Ecto neural progenitor cell (in vitro differentiated cells): ENCODE results near the gene UST.
"Not testable (repeated sequence)": the region's sequence is repeated elsewhere in the genome, so short reads cannot be mapped to it uniquely, and the experiment has no call there.

ENCODE experiments used
- DNase-seq: peaks from one replicate; pipeline ENCODE4 v3.0.0-alpha.2; 2018; ENCODE audit warnings: low spot score

The UST gene

DNA sequence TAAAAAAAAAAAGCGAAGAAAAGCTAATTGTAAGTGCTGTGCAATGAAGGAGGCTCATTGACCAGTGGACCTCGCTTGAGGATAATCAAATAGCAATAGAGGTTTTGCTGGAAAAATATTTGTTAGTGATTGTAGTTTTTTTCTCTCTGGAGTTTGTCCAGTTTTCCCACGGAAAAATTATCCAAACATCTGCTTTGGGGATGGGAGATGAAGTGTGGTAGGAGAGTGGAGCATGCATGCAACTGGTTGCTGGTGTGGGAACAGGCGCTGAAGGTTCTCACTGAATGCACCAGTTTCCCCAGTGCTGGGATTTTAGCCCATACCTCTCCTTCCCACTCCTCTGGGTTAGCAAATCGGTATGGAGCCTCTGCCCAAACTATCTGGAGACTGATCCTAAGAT is 288.9 kb downstream of the UST start:
- DNase-seq: no peak

DNA sequence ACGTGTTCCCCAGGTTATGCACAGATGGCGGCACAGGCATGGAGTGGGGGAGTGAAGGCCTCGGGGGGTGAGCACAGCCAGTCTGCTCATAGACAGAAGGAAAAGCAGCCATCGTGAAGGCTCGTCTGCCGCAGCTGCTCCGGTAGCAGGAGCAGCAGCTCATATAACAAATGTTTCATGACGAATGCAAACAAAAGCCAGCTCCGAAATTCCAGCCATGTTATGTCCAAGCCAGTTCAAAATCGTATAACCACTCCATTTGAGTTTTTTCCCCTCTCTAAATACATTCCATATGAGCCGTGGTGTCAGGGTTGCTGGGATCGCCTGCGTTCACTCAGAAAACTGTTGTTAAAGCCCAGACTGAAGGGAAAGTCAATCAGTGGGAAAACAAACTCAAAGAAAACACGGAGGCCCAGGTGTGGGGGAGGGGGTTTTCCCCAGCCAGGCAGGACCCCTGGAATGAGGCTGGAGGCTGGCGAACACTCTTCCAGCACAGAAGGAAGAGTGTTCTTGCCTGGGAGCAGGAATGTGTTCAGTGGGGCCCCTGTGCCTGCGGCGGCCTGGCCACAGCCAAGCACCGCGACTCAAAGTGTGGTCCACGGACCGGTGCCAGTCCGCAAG is 290.3 kb downstream of the UST start:
- peak; percentile 53 for DNase-seq

DNA sequence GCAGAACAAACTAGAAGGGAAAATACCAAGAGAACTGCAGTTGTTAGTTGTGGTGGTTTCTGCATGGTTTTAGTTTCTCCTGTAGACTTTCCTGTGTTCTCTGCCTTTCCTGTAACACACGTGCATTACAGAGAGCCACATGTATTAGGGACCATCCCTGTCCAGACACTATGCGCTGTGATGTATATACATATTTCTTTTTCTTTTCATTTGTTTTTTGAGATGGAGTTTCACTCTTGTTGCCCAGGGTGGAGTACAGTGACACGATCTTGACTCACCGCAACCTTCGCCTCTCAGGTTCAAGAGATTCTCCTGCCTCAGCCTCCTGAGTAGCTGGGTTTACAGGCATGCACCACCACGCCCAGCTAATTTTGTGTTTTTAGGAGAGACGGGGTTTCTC is 292.2 kb downstream of the UST start:
- DNase-seq: not testable (repeated sequence)

DNA sequence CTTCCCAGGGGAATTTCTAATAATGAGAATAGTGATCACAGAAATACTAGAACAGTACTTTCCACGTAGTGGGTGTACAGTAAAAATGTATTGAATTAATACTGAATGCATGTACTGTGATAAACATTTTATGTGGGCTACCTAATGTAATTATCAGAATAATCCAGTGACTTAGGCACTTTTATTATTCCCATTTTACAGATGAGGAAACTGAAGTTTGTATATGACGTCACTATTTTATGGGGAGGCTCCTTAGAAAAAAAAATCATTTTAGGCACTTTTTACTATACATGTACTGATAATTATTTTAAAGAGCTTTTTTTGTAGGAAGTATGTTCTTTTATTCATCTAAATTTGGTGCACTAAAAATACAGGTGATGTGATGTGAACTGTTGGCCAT is 295.1 kb downstream of the UST start:
- DNase-seq: no peak

DNA sequence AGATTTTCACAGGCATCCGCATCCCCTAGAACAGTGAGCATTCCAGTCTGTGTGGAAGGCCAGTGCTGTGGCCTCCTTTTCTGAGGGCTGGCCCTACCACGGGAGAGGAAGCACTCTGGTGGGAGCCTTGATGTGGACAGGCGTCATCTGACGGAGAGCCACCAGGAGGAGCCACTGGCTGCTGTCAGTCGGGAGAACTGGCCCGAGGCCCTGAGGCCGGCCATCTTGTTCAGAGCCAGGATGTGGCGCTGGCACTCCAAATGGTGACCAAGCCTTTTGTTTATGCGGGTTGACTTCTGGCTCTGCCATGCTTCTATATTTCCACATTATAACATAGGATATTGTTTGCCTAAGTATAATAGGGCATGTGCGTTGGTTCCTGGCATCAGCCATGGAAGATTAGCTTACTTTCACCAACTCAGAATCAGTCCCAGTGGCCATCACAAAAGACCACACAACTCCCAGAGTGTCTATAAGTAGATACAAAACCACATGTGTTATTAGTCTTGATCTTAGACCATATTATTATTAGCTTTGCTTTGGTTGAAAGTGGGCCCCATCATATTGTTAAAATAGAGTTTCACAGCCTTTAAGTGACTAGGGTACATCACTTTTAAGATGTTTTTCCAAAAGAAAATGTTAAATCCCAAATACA is 296.8 kb downstream of the UST start:
- peak; percentile 54 for DNase-seq

DNA sequence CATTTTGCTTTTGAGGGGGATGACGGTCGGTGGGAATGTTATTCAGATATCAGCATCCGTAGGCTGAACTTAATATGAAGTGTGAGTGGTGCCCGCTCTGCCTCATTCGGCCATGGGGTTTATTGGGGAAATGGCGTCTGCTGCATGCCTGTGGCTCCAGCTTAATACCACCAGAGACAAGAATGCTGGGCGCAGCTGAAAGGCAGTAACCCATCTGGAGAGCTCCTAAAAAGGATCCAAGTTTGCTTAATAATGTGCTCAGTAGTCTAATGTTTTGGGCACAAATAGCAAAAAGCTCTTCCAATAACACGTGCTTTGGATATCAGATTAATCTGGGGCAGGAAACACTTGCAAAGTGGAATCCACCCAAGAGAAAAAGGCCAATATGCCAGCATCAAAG is 297.7 kb downstream of the UST start:
- no peak for DNase-seq

DNA sequence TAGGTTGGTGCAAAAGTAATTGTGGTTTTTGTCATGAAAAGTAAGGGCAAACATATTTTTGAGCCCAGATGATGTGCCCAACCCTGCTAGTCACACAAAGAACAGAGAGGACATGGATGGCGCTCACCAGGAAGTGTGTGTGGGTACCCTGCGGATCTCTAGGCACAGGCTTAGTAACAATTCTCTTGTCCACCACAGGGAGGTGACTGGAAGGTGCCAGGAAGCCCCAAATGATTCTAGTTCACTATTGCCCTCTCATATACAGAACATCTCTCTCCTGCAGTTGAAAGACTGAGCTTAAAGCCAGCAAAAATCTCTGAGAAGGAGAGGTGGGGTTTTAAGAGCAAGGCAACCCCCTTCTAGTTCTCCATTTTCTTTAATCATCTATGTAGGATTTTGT is 298.6 kb downstream of the UST start:
- DNase-seq: no peak

DNA sequence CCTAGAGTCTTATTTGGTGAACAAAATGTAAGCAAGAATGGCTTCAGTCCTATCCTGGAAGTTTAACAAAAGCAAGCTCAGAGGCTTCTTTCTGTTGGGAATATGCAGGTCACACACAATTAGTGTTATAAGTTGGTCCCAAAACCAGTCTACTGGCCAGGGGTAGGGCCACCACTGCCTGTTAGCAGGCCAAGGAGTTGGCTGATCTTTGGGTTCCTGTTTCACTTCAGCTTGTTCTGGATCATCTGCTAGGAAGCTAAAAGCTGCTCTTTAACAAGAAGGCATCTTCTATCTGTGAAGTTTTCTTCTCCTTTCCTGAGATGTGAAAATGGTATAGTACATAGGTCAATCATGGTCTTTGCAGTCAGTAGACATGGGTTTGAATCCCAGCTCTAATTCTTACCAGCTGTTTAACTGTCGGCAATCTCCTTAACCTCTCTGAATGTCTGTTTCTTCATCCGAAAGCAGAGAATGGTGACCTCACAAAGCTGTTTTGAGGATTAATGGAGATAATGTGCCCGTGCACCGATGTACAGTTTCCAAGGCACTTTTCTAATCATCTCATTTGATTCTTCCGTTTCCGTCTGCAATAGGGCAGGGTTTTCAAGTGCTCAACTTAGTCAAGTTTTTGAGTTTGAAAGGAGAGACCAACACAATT is 299.5 kb downstream of the UST start:
- DNase-seq: no peak

DNA sequence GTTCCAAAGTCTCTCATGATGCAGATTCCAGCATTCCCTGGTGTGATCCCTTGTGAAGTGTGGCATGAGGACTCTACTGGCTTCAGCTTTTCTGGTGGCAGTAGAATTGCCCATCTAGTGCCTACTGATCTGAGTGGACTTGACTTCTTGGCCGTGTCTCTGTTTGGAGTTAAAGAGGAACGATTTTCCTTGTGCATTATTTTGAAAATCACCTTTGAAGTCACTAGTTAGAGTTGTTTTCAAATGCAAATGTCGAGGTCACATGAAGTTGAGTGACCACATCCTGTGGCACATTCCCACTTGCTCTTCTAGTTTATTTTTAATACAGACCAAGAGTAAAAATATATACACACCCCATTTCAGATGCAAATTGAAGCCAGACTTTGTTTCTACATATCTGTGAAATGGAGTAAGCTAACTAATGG is 300.0 kb downstream of the UST start:
- no peak for DNase-seq

DNA sequence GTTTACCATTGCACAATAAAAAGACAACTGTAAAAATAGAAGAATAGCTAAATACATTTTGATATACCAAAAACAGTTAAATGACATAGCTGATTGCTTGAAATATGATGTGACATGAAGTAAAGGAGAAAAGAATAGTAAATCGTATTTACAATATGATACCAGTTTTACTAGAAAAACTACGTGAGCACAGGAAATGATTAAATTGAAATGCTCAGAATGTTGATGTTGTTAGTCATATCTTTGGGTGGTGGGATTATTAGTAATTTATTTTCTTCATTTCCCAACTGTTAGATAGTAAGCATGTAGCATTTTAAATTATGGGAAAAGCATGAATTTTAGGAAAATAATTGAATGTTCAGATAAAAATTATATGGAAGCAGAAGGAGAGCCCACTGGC is 302.4 kb downstream of the UST start:
- no peak for DNase-seq

DNA sequence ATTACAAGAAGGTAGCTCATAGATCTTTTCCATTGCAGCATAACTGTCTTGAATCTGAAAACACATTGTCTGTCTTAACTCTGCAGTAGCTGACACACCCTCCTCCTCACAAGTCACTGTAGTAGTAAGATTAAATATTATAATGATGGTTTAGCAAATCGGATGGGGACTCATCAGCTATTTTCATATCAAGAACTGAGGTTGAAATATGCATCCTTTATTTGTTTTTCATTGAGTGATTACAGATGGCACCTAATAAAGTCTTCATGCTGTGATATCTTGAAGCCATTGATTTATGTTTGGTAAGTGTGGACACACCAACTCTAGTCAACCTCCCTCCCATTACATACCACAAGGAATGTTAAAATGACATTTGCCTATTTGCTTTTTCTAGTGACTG is 303.3 kb downstream of the UST start:
- no peak for DNase-seq

DNA sequence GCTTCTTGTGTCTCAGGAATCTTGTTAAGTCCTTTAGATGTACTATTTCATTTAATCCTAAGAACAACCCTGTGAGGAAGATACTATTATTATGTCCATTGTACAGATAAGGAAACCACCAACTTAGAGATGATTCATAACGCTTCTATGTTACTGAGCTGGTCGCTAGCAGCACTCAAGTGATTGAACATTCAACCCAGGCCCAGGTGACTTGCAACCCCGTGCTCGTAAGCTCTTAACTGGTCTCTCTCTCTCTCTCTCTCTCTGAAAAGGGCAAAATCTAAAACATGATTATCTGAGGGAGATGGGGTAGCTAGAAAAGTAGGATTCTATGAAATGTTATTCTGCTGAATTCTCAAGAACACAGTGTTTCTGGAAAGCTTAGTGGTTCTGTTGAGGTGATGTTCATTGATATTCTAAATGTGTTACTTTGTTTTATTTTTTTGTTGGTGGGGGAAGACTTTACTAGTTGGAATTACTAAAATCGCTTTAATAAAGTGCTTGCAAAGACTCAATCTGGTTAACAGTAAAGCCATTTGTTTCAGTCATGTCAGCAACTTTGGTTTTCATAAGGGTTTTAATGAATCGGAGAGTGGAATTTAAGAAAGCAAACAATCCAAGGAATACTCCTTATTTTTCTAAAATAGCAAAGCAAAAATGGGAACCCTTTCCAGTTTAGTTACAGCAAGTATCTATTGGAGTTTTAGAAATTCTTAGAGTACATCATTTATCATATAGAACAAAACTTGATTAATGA is 305.7 kb downstream of the UST start:
- DNase-seq: no peak

DNA sequence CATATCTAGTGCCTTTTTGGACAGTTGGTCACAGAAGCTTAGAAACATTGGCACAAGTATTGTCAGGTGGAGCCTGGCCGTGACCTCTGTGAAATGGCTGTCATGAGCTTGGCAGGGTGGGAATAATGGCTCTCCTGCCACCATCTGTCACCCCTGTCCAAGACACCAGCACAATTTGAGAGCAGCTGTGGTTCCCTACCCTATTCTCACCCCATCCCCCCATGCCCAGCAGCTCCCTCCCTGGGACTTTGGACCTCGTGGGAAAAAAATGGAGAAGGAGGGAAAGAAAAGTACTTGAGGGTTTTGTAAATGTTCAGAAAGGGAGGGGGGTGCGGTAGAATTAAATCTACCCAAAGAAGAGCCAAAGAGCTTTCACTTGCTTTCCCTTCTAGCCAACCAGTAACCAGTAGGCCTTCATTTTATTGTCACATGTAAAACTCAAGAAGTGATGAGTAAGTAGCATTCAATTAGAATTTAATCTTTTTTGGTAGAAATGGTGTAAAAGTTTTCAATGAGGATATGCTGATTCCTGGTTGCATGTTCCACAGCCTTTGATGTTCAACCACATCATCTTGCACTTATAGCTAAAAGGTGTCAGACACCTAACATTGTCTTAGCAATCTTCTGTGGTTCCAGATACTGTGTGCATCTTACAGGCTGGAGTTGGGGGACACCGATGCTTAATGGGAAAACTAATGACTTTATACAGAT is 307.2 kb downstream of the UST start:
- DNase-seq: no peak

DNA sequence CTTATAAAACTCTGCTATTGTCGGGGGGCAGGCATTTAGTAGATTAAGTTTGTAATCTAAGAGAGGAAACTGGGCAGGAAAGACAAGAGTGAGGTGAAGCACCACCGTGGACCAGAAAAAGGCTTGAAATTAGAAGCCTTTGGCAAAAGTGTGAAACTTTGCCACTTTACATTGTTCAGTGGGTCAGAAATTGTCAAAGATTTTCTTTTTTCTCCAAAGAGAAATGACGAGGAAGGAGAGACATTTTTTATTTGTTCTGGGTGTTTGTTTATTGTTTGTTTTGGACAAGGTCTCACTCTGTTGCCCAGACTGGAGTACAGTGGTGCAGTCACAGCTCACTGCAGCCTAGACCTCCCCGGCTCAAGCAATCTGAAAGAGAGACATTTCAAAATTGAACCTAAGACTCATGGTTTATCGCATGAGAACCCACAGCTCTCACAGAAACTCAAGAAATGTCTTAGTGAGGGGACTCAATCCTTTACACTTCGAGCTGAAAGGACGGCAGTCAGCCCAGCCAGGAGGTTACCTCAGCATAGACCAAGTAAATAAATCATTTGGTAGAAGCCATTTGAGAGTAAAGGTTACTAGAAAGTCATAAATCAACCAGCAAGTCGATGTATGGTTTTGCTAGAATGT is 307.8 kb downstream of the UST start:
- DNase-seq: no peak

DNA sequence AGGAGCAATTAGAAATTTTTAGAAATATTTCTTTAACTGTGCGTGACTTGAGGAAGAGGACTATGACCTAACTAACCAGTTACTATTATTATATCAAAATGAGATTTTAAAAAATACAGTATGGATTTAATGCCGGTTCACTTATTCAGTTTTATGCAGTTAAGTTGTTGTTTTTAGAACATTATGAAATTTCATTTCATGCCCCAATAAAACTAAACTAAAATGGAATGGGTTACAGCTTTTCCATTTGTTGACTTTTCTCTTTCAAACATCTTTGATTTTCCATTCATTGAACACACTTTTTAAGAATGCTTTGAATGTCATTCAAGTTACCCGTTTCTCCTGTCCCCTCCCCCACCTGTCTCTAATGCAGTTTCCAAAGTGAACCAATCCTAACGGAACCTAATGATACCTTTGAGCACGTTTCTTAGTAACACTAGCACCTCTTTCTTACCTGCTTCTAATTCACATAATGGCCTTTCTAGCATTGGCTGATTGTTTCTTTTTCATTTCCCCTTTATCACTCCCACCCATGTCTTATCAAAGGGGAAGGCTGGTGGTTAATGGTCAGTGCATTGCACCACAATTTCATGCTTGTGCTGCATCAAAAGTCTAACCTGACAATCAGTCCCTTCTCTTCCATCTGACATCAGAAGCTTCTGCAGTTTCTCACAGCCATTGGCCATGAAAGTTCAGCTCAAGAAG is 308.5 kb downstream of the UST start:
- no peak for DNase-seq

DNA sequence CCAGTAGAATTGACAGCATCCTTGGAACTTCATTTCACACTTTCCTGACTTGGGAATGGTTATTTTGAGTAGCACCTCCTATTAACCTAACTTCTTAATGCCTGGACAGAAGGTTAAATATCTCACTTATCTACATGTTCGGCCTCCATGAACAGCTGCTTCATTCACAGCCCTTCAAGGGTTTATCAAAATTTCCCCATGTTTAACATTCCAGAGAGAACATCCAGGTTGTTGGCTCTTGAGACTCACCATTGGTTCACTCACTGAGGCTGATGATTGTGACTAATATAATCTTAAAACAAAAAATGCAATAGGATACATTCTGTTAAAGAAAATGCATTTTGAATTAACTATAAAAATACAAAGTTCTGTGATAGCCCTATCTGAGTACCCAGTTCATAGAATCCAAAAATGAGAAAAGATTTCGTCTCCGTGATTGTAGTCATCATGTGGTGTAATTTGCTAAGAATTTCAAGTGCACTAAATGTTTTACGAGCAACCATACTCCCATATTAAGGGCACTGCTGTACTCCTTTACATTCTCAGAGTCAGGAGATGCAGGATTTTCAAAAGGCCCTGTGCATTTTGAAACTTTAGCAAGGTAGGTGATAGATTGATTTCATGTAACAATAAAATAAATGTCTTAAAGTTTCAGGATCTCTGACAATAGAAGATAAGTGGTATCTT is 310.1 kb downstream of the UST start:
- DNase-seq: no peak

DNA sequence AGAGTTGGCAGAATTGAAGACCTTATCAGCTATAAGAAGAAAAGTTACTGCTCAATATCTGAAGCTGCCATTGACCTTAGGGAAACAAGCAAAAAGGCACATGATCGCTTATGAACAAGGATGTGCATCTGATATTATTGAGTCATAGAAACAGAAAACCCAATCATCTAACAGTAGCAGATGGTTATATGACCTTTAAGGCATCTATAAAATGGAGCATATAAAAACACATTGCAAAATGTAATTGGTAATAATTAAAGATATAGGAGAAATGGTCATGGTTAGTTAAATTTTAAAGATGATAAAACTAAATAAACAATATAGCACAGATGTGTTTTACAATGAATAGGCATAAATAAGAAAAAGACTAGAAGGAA is 310.6 kb downstream of the UST start:
- DNase-seq: no peak

DNA sequence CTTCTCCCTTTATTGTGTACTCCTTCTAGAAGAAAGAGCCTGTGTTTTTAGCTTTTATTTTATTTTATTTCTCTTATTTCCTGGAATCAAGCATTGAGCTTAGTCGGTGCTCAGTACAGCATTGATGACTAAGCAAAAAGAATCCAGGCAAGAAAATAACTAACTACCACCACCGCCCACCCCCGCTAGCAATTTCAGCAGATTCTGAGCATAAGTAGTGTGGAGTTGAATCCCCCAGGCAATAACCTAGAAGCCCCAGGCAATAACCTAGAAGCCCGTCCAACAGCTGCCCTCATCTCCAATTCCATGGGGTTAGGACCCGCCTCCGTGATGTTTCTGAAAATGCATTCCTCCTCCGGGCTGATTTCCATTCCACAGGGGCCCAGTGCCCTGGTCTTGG is 312.7 kb downstream of the UST start:
- DNase-seq: no peak

DNA sequence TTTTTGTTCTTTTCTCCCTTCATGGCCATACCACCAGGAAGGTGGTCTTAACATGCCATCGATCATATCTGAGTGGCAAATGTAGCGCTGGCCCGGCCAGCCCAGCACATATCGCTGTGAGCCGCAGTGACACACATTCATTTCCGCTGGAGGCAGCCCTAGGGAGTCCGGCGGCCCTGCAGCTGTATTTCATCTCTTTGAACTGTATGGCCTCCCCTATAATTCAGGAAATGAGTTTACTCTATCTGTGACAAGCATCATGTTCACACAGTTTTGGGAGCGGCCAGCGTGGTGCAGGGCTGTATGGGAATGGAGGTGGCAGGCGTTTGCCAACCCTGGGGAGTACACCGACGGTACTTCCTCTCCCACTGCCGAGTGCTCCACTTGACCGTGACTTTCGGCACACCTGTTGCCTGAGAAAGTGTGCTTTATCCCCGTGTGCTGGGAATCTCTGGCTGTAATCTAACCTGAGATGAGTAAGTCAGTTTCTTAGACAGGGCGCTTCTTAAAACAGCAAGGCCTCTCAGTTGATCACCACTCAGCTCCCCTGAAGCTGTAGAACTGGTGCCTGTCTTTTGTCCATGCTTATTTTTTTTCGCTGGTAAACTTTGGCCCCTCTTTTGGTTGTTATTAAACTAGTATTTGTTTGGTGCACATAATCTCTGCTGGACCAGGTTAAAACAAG is 313.6 kb downstream of the UST start:
- DNase-seq: no peak
